ENCODE data around the gene PDZD7.

PDZD7 gene

DNA sequence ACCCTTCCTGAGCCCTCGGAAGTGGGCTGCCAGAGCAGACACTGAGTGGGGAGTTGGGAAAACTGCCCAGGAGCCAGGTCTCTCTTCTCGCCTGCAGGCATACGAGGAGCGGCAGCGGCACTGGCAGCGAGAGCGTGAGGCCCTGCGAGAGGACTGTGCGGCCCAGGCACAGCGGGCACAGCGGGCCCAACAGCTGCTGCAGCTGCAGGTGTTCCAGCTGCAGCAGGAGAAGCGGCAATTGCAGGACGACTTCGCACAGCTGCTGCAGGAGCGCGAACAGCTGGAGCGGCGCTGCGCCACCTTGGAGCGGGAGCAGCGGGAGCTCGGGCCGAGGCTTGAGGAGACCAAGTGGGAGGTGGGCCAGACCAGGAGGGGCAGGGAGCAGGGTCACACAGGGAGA, 25.6 kb downstream of the PDZD7 start:
- Histone ChIP-seq H3K36me3 (peaks cover 43% of the 10 kb centered on the region), H3K9me3 (no peaks in the 10 kb centered on the region), H3K4me1 (peaks cover 21% of the 10 kb centered on the region), H3K27me3 (no peaks in the 10 kb centered on the region), H3K4me3 (ENCODE audit: low read depth, low read length) (no peak overlapping the region)
- TF ChIP-seq, protein P1, sequence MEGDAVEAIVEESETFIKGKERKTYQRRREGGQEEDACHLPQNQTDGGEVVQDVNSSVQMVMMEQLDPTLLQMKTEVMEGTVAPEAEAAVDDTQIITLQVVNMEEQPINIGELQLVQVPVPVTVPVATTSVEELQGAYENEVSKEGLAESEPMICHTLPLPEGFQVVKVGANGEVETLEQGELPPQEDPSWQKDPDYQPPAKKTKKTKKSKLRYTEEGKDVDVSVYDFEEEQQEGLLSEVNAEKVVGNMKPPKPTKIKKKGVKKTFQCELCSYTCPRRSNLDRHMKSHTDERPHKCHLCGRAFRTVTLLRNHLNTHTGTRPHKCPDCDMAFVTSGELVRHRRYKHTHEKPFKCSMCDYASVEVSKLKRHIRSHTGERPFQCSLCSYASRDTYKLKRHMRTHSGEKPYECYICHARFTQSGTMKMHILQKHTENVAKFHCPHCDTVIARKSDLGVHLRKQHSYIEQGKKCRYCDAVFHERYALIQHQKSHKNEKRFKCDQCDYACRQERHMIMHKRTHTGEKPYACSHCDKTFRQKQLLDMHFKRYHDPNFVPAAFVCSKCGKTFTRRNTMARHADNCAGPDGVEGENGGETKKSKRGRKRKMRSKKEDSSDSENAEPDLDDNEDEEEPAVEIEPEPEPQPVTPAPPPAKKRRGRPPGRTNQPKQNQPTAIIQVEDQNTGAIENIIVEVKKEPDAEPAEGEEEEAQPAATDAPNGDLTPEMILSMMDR (IDR thresholded peaks at IDR 0.05; ENCODE audit: low read depth, low read length), result no peak
- no peak for DNase-seq

DNA sequence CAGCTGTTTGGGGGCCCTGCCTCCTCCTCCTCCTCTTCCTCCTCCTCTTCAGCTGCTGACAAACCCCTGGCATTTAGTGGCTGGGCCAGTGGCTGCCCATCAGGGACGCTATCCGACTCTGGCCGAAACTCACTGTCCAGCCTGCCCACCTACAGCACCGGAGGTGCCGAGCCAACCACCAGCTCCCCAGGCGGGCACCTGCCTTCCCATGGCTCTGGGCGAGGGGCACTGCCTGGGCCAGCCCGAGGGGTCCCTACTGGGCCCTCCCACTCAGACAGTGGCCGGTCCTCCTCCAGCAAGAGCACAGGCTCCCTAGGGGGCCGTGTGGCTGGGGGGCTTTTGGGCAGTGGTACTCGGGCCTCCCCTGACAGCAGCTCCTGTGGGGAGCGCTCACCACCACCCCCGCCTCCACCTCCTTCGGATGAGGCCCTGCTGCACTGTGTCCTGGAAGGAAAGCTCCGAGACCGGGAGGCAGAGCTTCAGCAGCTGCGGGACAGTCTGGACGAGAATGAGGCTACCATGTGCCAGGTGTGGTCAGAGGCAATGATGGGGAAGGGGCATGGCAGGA, 27.2 kb downstream of the PDZD7 start:
- peaks cover 18% of the 10 kb centered on the region for H3K4me1 ChIP-seq
- H3K27me3 ChIP-seq, result no peaks in the 10 kb centered on the region
- no peaks in the 10 kb centered on the region for H3K9me3 ChIP-seq
- TF ChIP-seq, protein P1 (IDR thresholded peaks at IDR 0.05; ENCODE audit: low read depth, low read length), result no peak
- peaks cover 43% of the 10 kb centered on the region for H3K36me3 ChIP-seq
- no peak overlapping the region for H3K4me3 ChIP-seq (ENCODE audit: low read depth, low read length)
- no peak for DNase-seq

DNA sequence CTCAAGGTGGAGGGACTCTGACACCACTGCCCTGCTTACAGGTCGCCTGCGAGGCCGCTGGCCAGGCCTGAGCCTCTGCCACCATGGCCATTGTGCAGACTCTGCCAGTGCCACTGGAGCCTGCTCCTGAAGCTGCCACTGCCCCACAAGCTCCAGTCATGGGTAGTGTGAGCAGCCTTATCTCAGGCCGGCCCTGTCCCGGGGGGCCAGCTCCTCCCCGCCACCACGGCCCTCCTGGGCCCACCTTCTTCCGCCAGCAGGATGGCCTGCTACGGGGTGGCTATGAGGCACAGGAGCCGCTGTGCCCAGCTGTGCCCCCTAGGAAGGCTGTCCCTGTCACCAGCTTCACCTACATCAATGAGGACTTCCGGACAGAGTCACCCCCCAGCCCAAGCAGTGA, 28.5 kb downstream of the PDZD7 start:
- Histone ChIP-seq H3K4me1 (peaks cover 13% of the 10 kb centered on the region), H3K36me3 (peaks cover 41% of the 10 kb centered on the region), H3K4me3 (ENCODE audit: low read depth, low read length) (no peak overlapping the region), H3K27me3 (no peaks in the 10 kb centered on the region), H3K9me3 (no peaks in the 10 kb centered on the region)
- DNase-seq, result no peak
- TF ChIP-seq, protein P1 (IDR thresholded peaks at IDR 0.05; ENCODE audit: low read depth, low read length), result no peak

DNA sequence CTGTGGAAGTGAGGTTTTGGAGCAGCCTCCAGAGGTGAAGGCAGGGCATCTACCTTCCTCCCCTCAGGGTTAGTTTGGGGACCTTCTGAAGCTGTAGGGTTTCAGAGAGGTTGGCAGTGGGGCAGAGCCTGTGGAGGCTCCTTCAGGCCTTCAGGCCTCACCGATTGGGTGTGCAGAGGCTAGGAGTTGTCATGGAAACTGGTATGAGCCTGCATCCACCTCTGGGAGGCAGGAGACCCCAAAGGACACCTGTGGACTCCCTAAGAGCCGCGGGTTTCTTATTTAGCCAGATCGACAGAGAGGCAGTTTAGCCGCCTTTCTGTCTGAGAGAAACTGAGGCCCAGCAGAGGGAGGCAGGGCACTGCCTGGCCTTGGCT, 29.3 kb downstream of the PDZD7 start:
- no peak for DNase-seq
- TF ChIP-seq, protein P1 (IDR thresholded peaks at IDR 0.05; ENCODE audit: low read depth, low read length), result no peak
- Histone ChIP-seq H3K4me3 (ENCODE audit: low read depth, low read length) (no peak overlapping the region; the same call in 1 of the 2 replicates), H3K9me3 (no peaks in the 10 kb centered on the region), H3K36me3 (peaks cover 38% of the 10 kb centered on the region), H3K4me1 (peaks cover 10% of the 10 kb centered on the region; the same call in 1 of the 2 replicates), H3K27me3 (no peaks in the 10 kb centered on the region)

DNA sequence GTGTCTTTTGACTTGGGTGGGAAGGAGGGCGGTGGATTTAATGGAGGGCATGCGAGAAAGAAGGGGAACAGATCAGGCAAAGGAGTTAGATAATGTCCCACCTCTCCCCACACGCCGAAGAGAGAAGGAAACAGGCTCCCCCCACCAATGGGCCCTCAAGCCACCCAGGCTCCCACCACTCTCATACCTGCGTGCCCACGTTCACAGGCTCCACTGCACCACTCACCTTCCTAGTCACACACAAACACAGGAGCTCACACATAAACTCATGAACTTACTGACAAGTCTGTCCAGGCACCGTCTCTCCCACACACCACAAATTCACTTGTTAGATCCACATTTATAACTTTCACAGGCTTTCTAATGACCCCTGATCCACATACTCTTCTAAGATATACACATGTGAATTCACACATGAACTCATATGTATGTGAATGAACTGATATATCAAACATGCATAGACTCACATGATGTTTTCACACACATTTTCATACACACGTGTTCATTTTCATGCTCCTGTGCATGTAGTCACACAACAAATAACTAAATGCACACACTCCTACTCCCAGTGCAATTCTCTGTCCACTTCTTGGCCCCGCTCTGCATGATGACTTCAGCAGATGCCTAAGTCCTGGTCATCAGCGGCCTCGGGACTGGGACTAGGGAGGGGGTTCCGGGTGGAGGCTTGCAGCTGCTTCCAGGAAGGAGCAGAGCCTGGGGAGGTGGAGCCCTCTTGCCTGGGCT, 29.8 kb downstream of the PDZD7 start:
- peaks cover 33% of the 10 kb centered on the region for H3K36me3 ChIP-seq
- H3K4me1 ChIP-seq, result peaks cover 13% of the 10 kb centered on the region; the same call in 1 of the 2 replicates
- no peaks in the 10 kb centered on the region for H3K9me3 ChIP-seq
- peak; percentile 33 for DNase-seq
- peak overlapping the region; percentile 76 for H3K4me3 ChIP-seq (ENCODE audit: low read depth, low read length)
- no peaks in the 10 kb centered on the region for H3K27me3 ChIP-seq
- TF ChIP-seq, protein P1 (IDR thresholded peaks at IDR 0.05; ENCODE audit: low read depth, low read length), result no peak

Data from BE2C (cell line).